ENCODE data around the gene QRFPR. TPM values are rescaled to one million over a fixed set of nuclear protein-coding genes. Genes with fewer than 3 reads are reported as not detected.

The QRFPR gene
- total and polyA plus RNA-seq, 2 of the 4 experiments (the other 2 are of a cell fraction): not detected

DNA sequence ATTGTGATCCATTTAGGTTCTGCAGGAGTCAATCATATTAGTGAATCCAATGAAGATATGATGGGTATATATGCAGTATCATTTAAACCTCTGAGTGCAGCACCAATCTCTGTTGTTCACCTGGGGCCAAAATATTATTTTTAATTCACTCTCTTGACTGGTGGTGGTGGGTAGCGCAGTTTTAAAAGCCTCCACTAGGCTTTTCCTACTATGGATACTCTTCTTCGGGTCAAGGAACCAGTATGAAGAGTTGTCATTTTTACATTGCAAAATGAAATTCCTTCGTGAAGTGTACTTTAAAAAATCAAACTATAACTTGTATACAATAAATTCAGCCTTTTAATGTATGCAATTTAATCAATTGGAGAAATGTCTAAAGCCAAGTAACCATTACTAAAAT is 56.5 kb downstream of the QRFPR start:
- CTCF ChIA-PET: no interaction called here
- H3K4me1 ChIP-seq (ENCODE audit: control insufficient read depth, insufficient read depth, low read length): no peaks in the 10 kb centered on the region
- no peak overlapping the region for H3K18ac ChIP-seq (ENCODE audit: low read depth, low read length)
- POLR2A ChIA-PET (ENCODE audit: unreplicated experiment): no interaction called here
- no peak for ATAC-seq (ENCODE audit: low read depth)
- in situ Hi-C loops (cut with MboI; ENCODE audit: low sequenced_read_pairs) (no loop called here), intact Hi-C loops (cut with micrococcal nuclease) (no loop called here), dilution Hi-C loops (cut with HindIII; ENCODE audit: low sequenced_read_pairs, unreplicated experiment) (no loop called here)
- no peak overlapping the region for H3K23ac ChIP-seq (ENCODE audit: low read depth, low read length)
- H3K9me3 ChIP-seq (ENCODE audit: control insufficient read depth, insufficient read depth, low read length): no peaks in the 10 kb centered on the region
- no peak for TF ChIP-seq NFE2L2 (IDR thresholded peaks at IDR 0.05; ENCODE audit: low read depth, low read length)
- TF ChIP-seq BHLHE40 (IDR thresholded peaks at IDR 0.05; ENCODE audit: low read depth, low read length): no peak
- TF ChIP-seq RCOR1 (IDR thresholded peaks at IDR 0.05; ENCODE audit: insufficient replicate concordance, low read length): no peak
- no peak for TF ChIP-seq USF2 (IDR thresholded peaks at IDR 0.05; ENCODE audit: low read depth, low read length)
- TF ChIP-seq MXI1 (IDR thresholded peaks at IDR 0.05; ENCODE audit: borderline replicate concordance, low read depth, low read length): no peak
- no peak for TF ChIP-seq CEBPB (IDR thresholded peaks at IDR 0.05; ENCODE audit: low read depth, low read length)
- TF ChIP-seq FOS (IDR thresholded peaks at IDR 0.05; ENCODE audit: low read depth, low read length): no peak
- no peak for TF ChIP-seq MAZ (IDR thresholded peaks at IDR 0.05; ENCODE audit: borderline replicate concordance, low read depth, low read length)
- no peak for TF ChIP-seq POLR2A (IDR thresholded peaks at IDR 0.05; ENCODE audit: low read depth, low read length)
- no peaks in the 10 kb centered on the region for H4K20me1 ChIP-seq (ENCODE audit: insufficient read depth, low read length)
- no peaks in the 10 kb centered on the region for H3K27me3 ChIP-seq (ENCODE audit: control insufficient read depth, insufficient read depth, low read length)
- no TSS peak for BruUV-seq (replicated peaks)
- H2BK120ac ChIP-seq (ENCODE audit: low read depth, low read length): no peak overlapping the region
- no peak for DNase-seq
- H2BK20ac ChIP-seq (ENCODE audit: low read depth, low read length): no peak overlapping the region
- no peaks in the 10 kb centered on the region for H3K9me1 ChIP-seq (ENCODE audit: insufficient read depth, low read length)
- no peak overlapping the region for H3K4me2 ChIP-seq (ENCODE audit: low read depth, low read length)
- no peak overlapping the region for H3K56ac ChIP-seq (ENCODE audit: extremely low read depth, insufficient read depth, low read length)
- no peak overlapping the region for H4K8ac ChIP-seq (ENCODE audit: low read depth in 2 of 2, low read length in 2 of 2)
- no peaks in the 10 kb centered on the region for H3K79me1 ChIP-seq (ENCODE audit: low read depth in 1 of 2, low read length in 2 of 2)
- H3K9ac ChIP-seq (ENCODE audit: low read depth, low read length): no peak overlapping the region
- no peak overlapping the region for H3K4ac ChIP-seq (ENCODE audit: low read depth, low read length)
- no peak overlapping the region for H2BK5ac ChIP-seq (ENCODE audit: low read depth, low read length, poor library complexity, severe bottlenecking)
- H4K5ac ChIP-seq (ENCODE audit: low read depth, low read length): no peak overlapping the region
- no peak overlapping the region for H3K4me3 ChIP-seq (ENCODE audit: insufficient read depth, low read depth, low read length)
- no peak overlapping the region for H3K14ac ChIP-seq (replicated peaks; ENCODE audit: low read depth, low read length)
- H4K91ac ChIP-seq (ENCODE audit: insufficient read depth, low read depth, low read length): no peak overlapping the region
- H2AFZ ChIP-seq (replicated peaks; ENCODE audit: low read length, poor library complexity): no peak overlapping the region
- no peak overlapping the region for H3K27ac ChIP-seq (ENCODE audit: insufficient read depth, low read length)
- H2BK15ac ChIP-seq (ENCODE audit: low read depth, low read length): no peak overlapping the region
- H2AK5ac ChIP-seq (ENCODE audit: low read depth, low read length): no peak overlapping the region
- H2AK9ac ChIP-seq (replicated peaks; ENCODE audit: low read depth, low read length, poor library complexity): no peak overlapping the region
- no CpG with 5 or more reads among the region's 3 CpGs for WGBS, 2 experiments (ENCODE audit: extremely low coverage in 2 of 2, insufficient read length in 1 of 2)
- H3K36me3 ChIP-seq (ENCODE audit: control insufficient read depth, insufficient read depth, low read length): no peaks in the 10 kb centered on the region

Data from IMR-90 (cell line).